ENCODE results near the gene CCDC171. TPM values are rescaled to one million over a fixed set of nuclear protein-coding genes. Genes with fewer than 3 reads are reported as not detected.
"Not testable (repeated sequence)": the region's sequence is repeated elsewhere in the genome, so short reads cannot be mapped to it uniquely, and the experiment has no call there.

Gene CCDC171
- total RNA-seq, 4 donors from 2014 or later = 1.3 to 1.7 (median 1.4) TPM

GRCh38 chr9:15778861-15779260 is 226.0 kb downstream of the CCDC171 start:
- TF ChIP-seq POLR2A (IDR thresholded peaks at IDR 0.05; ENCODE audit: low read depth) = no peak
- no peak for TF ChIP-seq POLR2AphosphoS5 (IDR thresholded peaks at IDR 0.05)
- TF ChIP-seq EP300 (IDR thresholded peaks at IDR 0.05) = no peak
- Histone ChIP-seq H3K27me3 (no peaks in the 10 kb centered on the region), H3K27ac (replicated peaks in 1 of 4) (no peak overlapping the region), H3K9me3 (no peaks in the 10 kb centered on the region), H3K36me3 (peaks cover 0 to 3% (median 0%) of the 10 kb centered on the region in 4 donors), H3K4me1 (no peaks in the 10 kb centered on the region), H3K4me3 (no peak overlapping the region)
- 75% methylated on average over 5 of the region's 5 CpGs for WGBS
- intact Hi-C loops (cut with DNase I) = no loop called here
- no peak for DNase-seq (ENCODE audit: extremely low spot score)

GRCh38 chr9:15782106-15782505 is 229.3 kb downstream of the CCDC171 start:
- no peak overlapping the region for H3K27ac ChIP-seq (replicated peaks in 1 of 4)
- 73% methylated on average over 5 of the region's 5 CpGs for WGBS
- H3K36me3 ChIP-seq = peaks cover 0 to 3% (median 0%) of the 10 kb centered on the region in 4 donors
- H3K4me3 ChIP-seq = no peak overlapping the region
- TF ChIP-seq EP300 (IDR thresholded peaks at IDR 0.05) (no peak), POLR2A (IDR thresholded peaks at IDR 0.05; ENCODE audit: low read depth) (no peak), CTCF (IDR thresholded peaks at IDR 0.05) (no peak), POLR2AphosphoS5 (IDR thresholded peaks at IDR 0.05) (no peak)
- H3K4me1 ChIP-seq = no peaks in the 10 kb centered on the region
- intact Hi-C loops (cut with DNase I) = no loop called here
- no peaks in the 10 kb centered on the region for H3K27me3 ChIP-seq
- H3K9me3 ChIP-seq = no peaks in the 10 kb centered on the region
- no peak for DNase-seq (ENCODE audit: extremely low spot score)

- DNase-seq (ENCODE audit: extremely low spot score) = no peak
- intact Hi-C loops (cut with DNase I) = no loop called here
- no peaks in the 10 kb centered on the region for H3K4me1 ChIP-seq
- H3K36me3 ChIP-seq = no peaks in the 10 kb centered on the region
- H3K27ac ChIP-seq (replicated peaks in 1 of 4) = no peak overlapping the region
- TF ChIP-seq CTCF (IDR thresholded peaks at IDR 0.05) = no peak
- no peak overlapping the region for H3K4me3 ChIP-seq
- H3K9me3 ChIP-seq = no peaks in the 10 kb centered on the region
- H3K27me3 ChIP-seq = no peaks in the 10 kb centered on the region
Measured at GRCh38 chr9:15785584-15785983, 232.7 kb downstream of the CCDC171 start.

GRCh38 chr9:15786616-15787015 is 233.8 kb downstream of the CCDC171 start:
- TF ChIP-seq CTCF (IDR thresholded peaks at IDR 0.05) (no peak), POLR2A (IDR thresholded peaks at IDR 0.05; ENCODE audit: low read depth) (no peak), EP300 (IDR thresholded peaks at IDR 0.05) (no peak)
- Histone ChIP-seq H3K27ac (replicated peaks in 1 of 4) (no peak overlapping the region), H3K27me3 (no peaks in the 10 kb centered on the region), H3K4me3 (no peak overlapping the region), H3K9me3 (no peaks in the 10 kb centered on the region), H3K4me1 (no peaks in the 10 kb centered on the region), H3K36me3 (no peaks in the 10 kb centered on the region)
- intact Hi-C loops (cut with DNase I) = no loop called here
- 89% methylated on average over 3 of the region's 3 CpGs for WGBS
- no peak for DNase-seq (ENCODE audit: extremely low spot score)

- 100% methylated on average over 1 of the region's 34 CpGs for WGBS
- H3K4me1 ChIP-seq; intact Hi-C loops (cut with DNase I); DNase-seq (ENCODE audit: extremely low spot score); H3K27ac ChIP-seq (replicated peaks in 1 of 4); H3K36me3 ChIP-seq; H3K27me3 ChIP-seq; H3K4me3 ChIP-seq: not testable (repeated sequence)
- H3K9me3 ChIP-seq = peaks cover 0 to 18% (median 4%) of the 10 kb centered on the region in 4 donors
Measured at GRCh38 chr9:15810219-15810899, 257.5 kb downstream of the CCDC171 start.

- H3K4me1 ChIP-seq = no peaks in the 10 kb centered on the region
- no peak overlapping the region for H3K4me3 ChIP-seq
- H3K36me3 ChIP-seq = no peaks in the 10 kb centered on the region
- no peak overlapping the region for H3K27ac ChIP-seq (replicated peaks in 1 of 4)
- H3K9me3 ChIP-seq = peaks cover 0 to 12% (median 4%) of the 10 kb centered on the region in 4 donors
- no peak for TF ChIP-seq EP300 (IDR thresholded peaks at IDR 0.05)
- no peak for TF ChIP-seq POLR2AphosphoS5 (IDR thresholded peaks at IDR 0.05)
- TF ChIP-seq CTCF (IDR thresholded peaks at IDR 0.05) = no peak
- no peak for TF ChIP-seq POLR2A (IDR thresholded peaks at IDR 0.05; ENCODE audit: low read depth)
- H3K27me3 ChIP-seq = no peaks in the 10 kb centered on the region
- intact Hi-C loops (cut with DNase I) = no loop called here
- DNase-seq (ENCODE audit: extremely low spot score) = no peak
- WGBS = 90% methylated on average over 2 of the region's 2 CpGs
Measured at GRCh38 chr9:15813076-15813475, 260.2 kb downstream of the CCDC171 start.

Measured in esophagus muscularis mucosa (tissue), 4 donors.